ENCODE measurements around the gene NKAPD1.
"Not testable (repeated sequence)": the region's sequence is repeated elsewhere in the genome, so short reads cannot be mapped to it uniquely, and the experiment has no call there.

Gene NKAPD1

GRCh38 chr11:112085822-112086421 lies 11.8 kb downstream of the NKAPD1 start:
- DNase-seq (ENCODE audit: low read depth in 2 of 2, low spot score in 1 of 2): no peak

GRCh38 chr11:112086422-112087191 lies 12.5 kb downstream of the NKAPD1 start, which contains the start of the genes SDHD and TIMM8B:
SDHD (plus strand) TSS chr11:112086873; CDS start chr11:112086908, 35 bp downstream.
TIMM8B (minus strand) TSS chr11:112086756; CDS start chr11:112086723, 33 bp downstream.
- DNase-seq (ENCODE audit: low read depth in 2 of 2, low spot score in 1 of 2): peak; percentile 89 to 91

- no peak for DNase-seq (ENCODE audit: low read depth in 2 of 2, low spot score in 1 of 2)
Observed at GRCh38 chr11:112087212-112087611, 13.1 kb downstream of the NKAPD1 start.

GRCh38 chr11:112095302-112095701 lies 21.2 kb downstream of the NKAPD1 start:
- DNase-seq (ENCODE audit: low read depth in 2 of 2, low spot score in 1 of 2): not testable (repeated sequence)

- DNase-seq (ENCODE audit: low read depth in 2 of 2, low spot score in 1 of 2): no peak
Observed at GRCh38 chr11:112096194-112096593, 22.1 kb downstream of the NKAPD1 start.

- DNase-seq (ENCODE audit: low read depth in 2 of 2, low spot score in 1 of 2): no peak
Observed at GRCh38 chr11:112097734-112098528, 23.8 kb downstream of the NKAPD1 start.

GRCh38 chr11:112100462-112100861 lies 26.4 kb downstream of the NKAPD1 start:
- no peak for DNase-seq (ENCODE audit: low read depth in 2 of 2, low spot score in 1 of 2)

- DNase-seq (ENCODE audit: low read depth in 2 of 2, low spot score in 1 of 2): no peak
Observed at GRCh38 chr11:112103446-112103845, 29.3 kb downstream of the NKAPD1 start.

- no peak for DNase-seq (ENCODE audit: low read depth in 2 of 2, low spot score in 1 of 2)
Observed at GRCh38 chr11:112106070-112106469, 32.0 kb downstream of the NKAPD1 start.

- no peak for DNase-seq (ENCODE audit: low read depth in 2 of 2, low spot score in 1 of 2)
Observed at GRCh38 chr11:112113539-112114457, 39.7 kb downstream of the NKAPD1 start.

GRCh38 chr11:112114460-112114859 lies 40.4 kb downstream of the NKAPD1 start:
- DNase-seq (ENCODE audit: low read depth in 2 of 2, low spot score in 1 of 2): no peak

- no peak for DNase-seq (ENCODE audit: low read depth in 2 of 2, low spot score in 1 of 2)
Observed at GRCh38 chr11:112115386-112115785, 41.3 kb downstream of the NKAPD1 start.

GRCh38 chr11:112118176-112118575 lies 44.1 kb downstream of the NKAPD1 start:
- no peak for DNase-seq (ENCODE audit: low read depth in 2 of 2, low spot score in 1 of 2)

GRCh38 chr11:112121981-112122615 lies 48.0 kb downstream of the NKAPD1 start:
- DNase-seq (ENCODE audit: low read depth in 2 of 2, low spot score in 1 of 2): no peak

GRCh38 chr11:112123129-112123528 lies 49.0 kb downstream of the NKAPD1 start:
- DNase-seq (ENCODE audit: low read depth in 2 of 2, low spot score in 1 of 2): no peak

GRCh38 chr11:112127056-112127455 lies 53.0 kb downstream of the NKAPD1 start:
- DNase-seq (ENCODE audit: low read depth in 2 of 2, low spot score in 1 of 2): no peak

- DNase-seq (ENCODE audit: low read depth in 2 of 2, low spot score in 1 of 2): no peak
Observed at GRCh38 chr11:112128483-112129121, 54.5 kb downstream of the NKAPD1 start.

- no peak for DNase-seq (ENCODE audit: low read depth in 2 of 2, low spot score in 1 of 2)
Observed at GRCh38 chr11:112129656-112130055, 55.6 kb downstream of the NKAPD1 start.

- DNase-seq (ENCODE audit: low read depth in 2 of 2, low spot score in 1 of 2): no peak
Observed at GRCh38 chr11:112132737-112133136, 58.6 kb downstream of the NKAPD1 start.

- no peak for DNase-seq (ENCODE audit: low read depth in 2 of 2, low spot score in 1 of 2)
Observed at GRCh38 chr11:112134473-112134872, 60.4 kb downstream of the NKAPD1 start.

Data from stimulated activated CD8-positive, alpha-beta memory T cell treated with anti-CD3 and anti-CD28 coated beads, Interleukin-4, amount 100 ng/mL, for 4 hours (primary cell).